BE2C (cell line): Measurements from ENCODE around the gene TNFRSF8.

ENCODE experiments used
- DNase-seq: peaks from one replicate; pipeline ENCODE4 v3.0.0-alpha.2; 2020
- H3K27me3 ChIP-seq: fragments of 250-450 bp; sonication (Bioruptor Pico); 2 replicates; pipeline ENCODE4 v1.5.1; 2020; ENCODE audit warnings: mild to moderate bottlenecking
- H3K36me3 ChIP-seq: fragments of 250-450 bp; sonication (Bioruptor Pico); 2 replicates; pipeline ENCODE4 v1.5.1; 2020; ENCODE audit warnings: mild to moderate bottlenecking
- H3K4me1 ChIP-seq: fragments of 250-450 bp; sonication (Bioruptor Pico); 2 replicates; pipeline ENCODE4 v1.5.1; 2020
- H3K4me3 ChIP-seq: 2 replicates; pipeline ENCODE4 v1.5.1; 2011; ENCODE audit warnings: low read depth, low read length
- H3K9me3 ChIP-seq: fragments of 250-450 bp; sonication (Bioruptor Pico); 2 replicates; pipeline ENCODE4 v1.5.1; 2020
- TF ChIP-seq, protein P1 (sequence below): IDR thresholded peaks from 2 replicates; pipeline ENCODE4 v1.5.1; 2012; ENCODE audit warnings: mild to moderate bottlenecking, low read depth, low read length

Gene TNFRSF8

DNA sequence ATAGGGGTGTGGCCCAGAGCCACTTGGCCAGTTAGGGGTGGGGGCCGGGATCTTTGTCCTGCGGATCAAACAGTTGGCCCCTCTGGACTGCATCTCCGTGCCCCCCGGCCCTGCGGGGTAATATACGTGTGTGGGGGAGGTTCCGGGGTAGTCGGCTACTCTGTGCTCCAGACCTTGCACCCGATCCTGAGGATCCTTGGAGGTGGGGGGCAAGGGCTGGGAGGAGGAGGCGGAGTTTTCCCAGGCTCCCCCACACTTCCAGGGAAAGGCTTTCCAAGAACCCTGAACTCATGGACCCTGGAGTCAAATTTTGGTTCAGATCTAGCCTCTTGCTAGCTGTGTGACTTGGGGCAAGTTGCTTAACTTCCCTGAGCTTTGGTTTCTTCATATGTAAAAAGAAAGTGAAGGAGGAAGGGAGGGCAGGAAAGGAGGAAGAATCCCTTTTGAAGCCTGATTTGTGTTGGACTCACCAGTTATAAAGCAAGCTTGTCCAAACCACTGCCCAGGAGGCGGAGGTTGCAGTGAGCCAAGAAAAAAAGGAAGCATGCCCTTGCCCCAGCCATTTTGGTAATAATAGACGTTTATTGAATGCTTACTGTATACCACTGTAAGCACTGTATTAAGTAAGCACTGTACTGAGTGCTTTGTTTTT is 43.1 kb upstream of the TNFRSF8 start:
- no peak for DNase-seq

DNA sequence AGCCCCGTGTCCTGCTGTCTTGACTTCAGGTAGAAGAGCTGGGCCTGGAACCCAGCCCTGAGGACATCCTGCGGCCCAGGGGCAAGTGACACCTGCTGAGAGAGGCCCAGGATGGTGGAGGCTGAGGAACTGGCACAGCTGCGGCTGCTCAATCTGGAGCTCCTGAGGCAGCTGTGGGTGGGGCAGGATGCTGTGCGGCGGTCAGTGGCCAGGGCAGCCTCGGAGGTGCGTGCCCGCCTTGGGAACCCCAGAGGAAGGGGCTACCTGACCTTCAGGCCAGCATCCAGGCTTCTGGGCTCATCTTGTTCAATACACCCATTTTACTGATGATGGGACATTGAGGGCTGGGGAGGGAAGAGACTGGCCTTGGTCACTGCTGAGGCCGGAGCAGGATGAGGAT is 41.5 kb upstream of the TNFRSF8 start:
- H3K4me3 ChIP-seq, result no peak overlapping the region
- H3K4me1 ChIP-seq, result no peaks in the 10 kb centered on the region
- TF ChIP-seq, protein P1, sequence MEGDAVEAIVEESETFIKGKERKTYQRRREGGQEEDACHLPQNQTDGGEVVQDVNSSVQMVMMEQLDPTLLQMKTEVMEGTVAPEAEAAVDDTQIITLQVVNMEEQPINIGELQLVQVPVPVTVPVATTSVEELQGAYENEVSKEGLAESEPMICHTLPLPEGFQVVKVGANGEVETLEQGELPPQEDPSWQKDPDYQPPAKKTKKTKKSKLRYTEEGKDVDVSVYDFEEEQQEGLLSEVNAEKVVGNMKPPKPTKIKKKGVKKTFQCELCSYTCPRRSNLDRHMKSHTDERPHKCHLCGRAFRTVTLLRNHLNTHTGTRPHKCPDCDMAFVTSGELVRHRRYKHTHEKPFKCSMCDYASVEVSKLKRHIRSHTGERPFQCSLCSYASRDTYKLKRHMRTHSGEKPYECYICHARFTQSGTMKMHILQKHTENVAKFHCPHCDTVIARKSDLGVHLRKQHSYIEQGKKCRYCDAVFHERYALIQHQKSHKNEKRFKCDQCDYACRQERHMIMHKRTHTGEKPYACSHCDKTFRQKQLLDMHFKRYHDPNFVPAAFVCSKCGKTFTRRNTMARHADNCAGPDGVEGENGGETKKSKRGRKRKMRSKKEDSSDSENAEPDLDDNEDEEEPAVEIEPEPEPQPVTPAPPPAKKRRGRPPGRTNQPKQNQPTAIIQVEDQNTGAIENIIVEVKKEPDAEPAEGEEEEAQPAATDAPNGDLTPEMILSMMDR, result no peak
- no peaks in the 10 kb centered on the region for H3K9me3 ChIP-seq
- H3K36me3 ChIP-seq, result 0 out of 2 replicates have a peak, but pooled peaks cover 3% of the 10 kb centered on the region
- DNase-seq, result no peak
- H3K27me3 ChIP-seq, result no peaks in the 10 kb centered on the region

More for the DNA sequence above, 43.1 kb upstream of the TNFRSF8 start:
- TF ChIP-seq, protein P1, result no peak
- Histone ChIP-seq H3K27me3 (no peaks in the 10 kb centered on the region), H3K4me1 (no peaks in the 10 kb centered on the region), H3K9me3 (no peaks in the 10 kb centered on the region), H3K4me3 (peak overlapping the region; percentile 69), H3K36me3 (0 out of 2 replicates have a peak, but pooled peaks cover 3% of the 10 kb centered on the region)

DNA sequence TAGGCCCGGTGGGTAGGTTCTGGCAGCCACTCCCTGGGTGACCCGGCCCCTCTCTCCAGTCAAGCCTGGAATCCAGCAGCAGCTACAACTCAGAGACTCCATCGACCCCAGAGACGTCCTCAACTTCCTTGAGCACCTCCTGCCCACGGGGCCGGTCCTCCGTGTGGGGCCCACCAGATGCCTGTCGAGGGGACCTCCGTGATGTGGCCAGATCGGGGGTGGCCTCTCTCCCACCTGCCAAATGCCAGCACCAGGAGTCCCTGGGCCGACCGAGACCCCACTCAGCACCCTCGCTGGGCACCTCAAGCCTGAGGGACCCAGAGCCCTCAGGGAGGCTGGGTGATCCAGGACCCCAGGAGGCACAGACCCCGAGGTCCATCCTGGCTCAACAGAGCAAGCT is 41.1 kb upstream of the TNFRSF8 start:
- no peak overlapping the region for H3K4me3 ChIP-seq
- 0 out of 2 replicates have a peak, but pooled peaks cover 3% of the 10 kb centered on the region for H3K36me3 ChIP-seq

DNA sequence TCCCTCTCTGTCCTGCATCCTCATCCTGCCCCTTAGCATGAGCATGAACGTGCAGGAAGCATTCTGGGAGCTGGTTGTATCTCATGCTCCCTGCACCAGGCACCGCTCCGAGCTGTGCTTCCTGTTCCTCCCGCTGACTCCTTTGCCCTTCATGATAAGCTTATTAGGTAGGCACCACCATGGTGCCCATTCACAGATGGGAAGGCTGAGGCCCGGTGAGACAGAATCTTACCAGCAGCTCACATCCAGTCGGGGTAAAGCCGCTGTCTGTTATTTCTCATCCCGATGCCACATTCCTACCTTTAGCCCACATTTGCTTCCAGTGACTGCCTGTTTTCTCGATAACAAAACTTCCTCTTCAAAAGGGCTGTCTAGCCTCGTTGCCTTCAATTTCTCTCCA is 36.5 kb upstream of the TNFRSF8 start:
- 0 out of 2 replicates have a peak, but pooled peaks cover 3% of the 10 kb centered on the region for H3K36me3 ChIP-seq
- H3K4me3 ChIP-seq, result no peak overlapping the region
- DNase-seq, result no peak
- TF ChIP-seq, protein P1, result no peak
- H3K4me1 ChIP-seq, result no peaks in the 10 kb centered on the region
- no peaks in the 10 kb centered on the region for H3K27me3 ChIP-seq
- H3K9me3 ChIP-seq, result no peaks in the 10 kb centered on the region

More for the DNA sequence above, 41.1 kb upstream of the TNFRSF8 start:
- Histone ChIP-seq H3K27me3 (no peaks in the 10 kb centered on the region), H3K9me3 (no peaks in the 10 kb centered on the region), H3K4me1 (no peaks in the 10 kb centered on the region)
- no peak for DNase-seq
- TF ChIP-seq, protein P1, result no peak

DNA sequence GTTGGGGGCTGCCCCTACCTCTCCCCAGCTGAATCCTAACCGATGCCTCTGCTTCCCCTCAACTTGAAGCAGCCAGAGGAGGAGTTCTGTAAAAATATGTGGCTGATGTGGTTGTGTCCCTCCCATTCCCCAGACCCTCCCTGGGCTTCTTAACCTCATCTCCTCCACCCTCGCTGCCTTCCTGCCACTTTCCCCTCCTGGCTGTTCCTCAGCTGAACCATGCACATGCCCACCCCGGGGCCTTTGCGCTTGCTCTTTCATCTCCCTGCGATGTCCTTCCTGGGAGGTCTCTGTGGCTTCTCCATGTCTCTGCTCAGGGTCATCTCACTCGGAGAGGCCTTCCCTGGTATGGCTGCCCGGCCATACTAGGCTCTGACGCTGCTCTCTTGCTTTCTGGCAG is 34.9 kb upstream of the TNFRSF8 start:
- Histone ChIP-seq H3K4me3 (no peak overlapping the region), H3K4me1 (no peaks in the 10 kb centered on the region), H3K27me3 (no peaks in the 10 kb centered on the region), H3K9me3 (no peaks in the 10 kb centered on the region), H3K36me3 (no peaks in the 10 kb centered on the region)
- DNase-seq, result no peak
- TF ChIP-seq, protein P1, result no peak

DNA sequence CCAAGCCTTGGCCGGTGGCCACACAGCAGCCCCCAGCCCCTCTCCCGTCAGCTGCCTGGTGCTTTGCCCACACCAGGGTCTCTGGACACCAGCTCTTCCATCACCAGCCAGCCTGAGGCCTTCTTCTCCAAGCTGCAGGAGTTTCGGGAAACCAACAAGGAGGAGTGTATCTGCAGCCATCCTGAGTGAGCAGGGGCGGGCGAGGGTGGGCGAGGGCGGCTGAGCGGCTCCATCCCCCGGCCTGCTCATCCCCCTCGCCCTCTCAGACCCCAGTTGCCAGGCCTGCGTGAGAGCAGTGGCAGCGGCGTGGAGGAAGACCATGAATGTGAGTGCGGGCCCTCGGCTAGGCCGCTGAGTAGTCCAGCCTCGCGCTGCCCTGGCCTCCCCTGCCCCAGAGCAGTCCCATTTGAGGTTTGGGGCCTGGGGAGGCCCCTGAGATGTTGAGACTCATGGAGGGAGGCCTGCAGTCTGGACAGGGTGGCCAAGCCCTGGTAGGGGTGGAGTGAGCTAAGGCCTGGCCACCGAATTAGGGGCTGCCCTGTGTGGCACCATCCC is 34.1 kb upstream of the TNFRSF8 start:
- Histone ChIP-seq H3K27me3 (no peaks in the 10 kb centered on the region), H3K36me3 (no peaks in the 10 kb centered on the region), H3K9me3 (no peaks in the 10 kb centered on the region), H3K4me1 (no peaks in the 10 kb centered on the region), H3K4me3 (no peak overlapping the region)
- no peak for DNase-seq
- TF ChIP-seq, protein P1, result no peak
